Cardiac fibroblast (primary cell): Measurements from ENCODE around the gene PSAT1.
A peak's percentile ranks its signal among the peaks of the same experiment; 100 is the strongest.
"Not testable (repeated sequence)": the region's sequence is repeated elsewhere in the genome, so short reads cannot be mapped to it uniquely, and the experiment has no call there.

Experiments used
- DNase-seq, 2 donors: peaks; one replicate each; pipeline versions ENCODE4 v3.0.0 to v3.0.0-alpha.2; 2010; ENCODE audit warnings: low read depth in 2 of 2
- H3K4me3 ChIP-seq, 2 donors: replicated peaks in 1 of 2; 1 replicate in 1 of 2; 2 replicates in 1 of 2; pipeline ENCODE4 v1.5.1; 2011; ENCODE audit warnings: low read depth in 2 of 2, low read length in 2 of 2, mild to moderate bottlenecking in 2 of 2, moderate library complexity in 1 of 2
- TF ChIP-seq, protein P1 (sequence below): IDR thresholded peaks from one replicate; pipeline ENCODE4 v1.5.1; 2011; ENCODE audit warnings: low read depth, mild to moderate bottlenecking, low read length, inconsistent platforms

PSAT1 gene

DNA sequence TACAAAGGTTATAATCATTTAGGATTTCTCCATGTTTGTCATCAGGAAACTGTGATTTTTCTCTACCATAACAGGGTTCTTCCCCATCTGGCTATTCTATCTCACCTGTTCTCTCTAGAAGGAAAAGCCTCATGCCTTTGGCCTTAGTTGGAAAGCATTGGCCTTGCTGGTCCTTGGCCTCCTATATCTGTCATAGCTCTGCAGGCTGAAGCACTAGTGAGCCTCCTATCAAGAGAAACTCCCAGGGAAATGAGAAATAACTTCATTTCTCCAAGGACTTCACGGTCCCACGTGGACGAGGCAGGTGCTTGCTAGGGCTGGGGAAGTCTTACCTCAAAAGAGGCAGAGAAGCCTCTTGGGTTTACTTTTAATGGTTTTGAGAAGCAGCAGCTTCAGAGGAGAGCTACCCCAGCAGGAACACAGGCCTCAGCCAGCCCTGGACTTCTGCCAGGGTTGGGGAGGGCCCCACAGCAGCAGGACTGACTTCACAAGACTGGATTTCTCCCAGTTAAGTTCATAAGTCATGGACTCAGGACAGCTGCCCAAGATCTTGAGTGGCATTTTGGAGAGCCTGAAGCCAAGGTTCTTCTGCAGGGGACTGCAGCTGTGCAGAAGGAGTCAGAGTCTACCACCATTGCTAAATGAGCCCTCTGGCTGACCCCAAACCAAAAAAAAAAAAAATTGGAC lies 15.8 kb upstream of the PSAT1 start:
- peak; percentile 74 to 98 for DNase-seq
- TF ChIP-seq, protein P1, sequence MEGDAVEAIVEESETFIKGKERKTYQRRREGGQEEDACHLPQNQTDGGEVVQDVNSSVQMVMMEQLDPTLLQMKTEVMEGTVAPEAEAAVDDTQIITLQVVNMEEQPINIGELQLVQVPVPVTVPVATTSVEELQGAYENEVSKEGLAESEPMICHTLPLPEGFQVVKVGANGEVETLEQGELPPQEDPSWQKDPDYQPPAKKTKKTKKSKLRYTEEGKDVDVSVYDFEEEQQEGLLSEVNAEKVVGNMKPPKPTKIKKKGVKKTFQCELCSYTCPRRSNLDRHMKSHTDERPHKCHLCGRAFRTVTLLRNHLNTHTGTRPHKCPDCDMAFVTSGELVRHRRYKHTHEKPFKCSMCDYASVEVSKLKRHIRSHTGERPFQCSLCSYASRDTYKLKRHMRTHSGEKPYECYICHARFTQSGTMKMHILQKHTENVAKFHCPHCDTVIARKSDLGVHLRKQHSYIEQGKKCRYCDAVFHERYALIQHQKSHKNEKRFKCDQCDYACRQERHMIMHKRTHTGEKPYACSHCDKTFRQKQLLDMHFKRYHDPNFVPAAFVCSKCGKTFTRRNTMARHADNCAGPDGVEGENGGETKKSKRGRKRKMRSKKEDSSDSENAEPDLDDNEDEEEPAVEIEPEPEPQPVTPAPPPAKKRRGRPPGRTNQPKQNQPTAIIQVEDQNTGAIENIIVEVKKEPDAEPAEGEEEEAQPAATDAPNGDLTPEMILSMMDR: no peak
- H3K4me3 ChIP-seq: no peak overlapping the region

DNA sequence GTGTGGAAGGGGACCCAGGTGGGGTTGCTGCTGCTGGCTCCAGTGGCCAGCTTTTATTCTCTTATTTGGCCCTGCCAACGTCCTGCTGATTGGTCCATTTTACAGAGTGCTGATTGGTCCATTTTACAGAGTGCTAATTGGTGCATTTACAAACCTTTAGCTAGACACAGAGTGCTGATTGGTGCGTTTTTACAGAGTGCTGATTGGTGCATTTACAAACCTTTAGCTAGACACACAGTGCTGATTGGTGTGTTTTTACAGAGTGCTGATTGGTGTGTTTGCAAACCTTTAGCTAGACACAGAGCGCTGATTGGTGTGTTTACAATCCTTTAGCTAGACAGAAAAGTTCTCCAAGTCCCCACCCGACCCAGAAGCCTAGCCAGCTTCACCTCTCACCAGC lies 12.7 kb upstream of the PSAT1 start:
- DNase-seq, H3K4me3 ChIP-seq: not testable (repeated sequence)

DNA sequence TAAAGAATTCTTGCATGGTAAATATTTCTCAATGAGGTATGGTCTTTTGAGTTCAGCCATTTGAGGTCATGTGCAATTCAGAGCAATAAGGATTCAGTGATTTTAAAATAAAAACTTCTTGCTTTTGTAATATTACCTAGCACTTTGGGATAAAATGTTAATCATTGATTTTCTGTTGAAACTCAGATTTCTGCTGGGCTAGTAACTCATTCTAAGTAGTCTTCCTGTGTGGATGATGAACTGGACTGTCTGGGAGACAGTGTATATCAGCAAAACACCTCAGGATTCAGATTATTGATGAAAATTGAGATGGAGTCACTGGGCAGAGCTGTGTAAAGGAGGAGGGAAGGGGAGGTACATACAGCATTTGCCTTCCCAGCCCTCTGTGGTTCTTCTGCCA lies 10.8 kb upstream of the PSAT1 start:
- TF ChIP-seq, protein P1: no peak
- no peak for DNase-seq
- H3K4me3 ChIP-seq: no peak overlapping the region

DNA sequence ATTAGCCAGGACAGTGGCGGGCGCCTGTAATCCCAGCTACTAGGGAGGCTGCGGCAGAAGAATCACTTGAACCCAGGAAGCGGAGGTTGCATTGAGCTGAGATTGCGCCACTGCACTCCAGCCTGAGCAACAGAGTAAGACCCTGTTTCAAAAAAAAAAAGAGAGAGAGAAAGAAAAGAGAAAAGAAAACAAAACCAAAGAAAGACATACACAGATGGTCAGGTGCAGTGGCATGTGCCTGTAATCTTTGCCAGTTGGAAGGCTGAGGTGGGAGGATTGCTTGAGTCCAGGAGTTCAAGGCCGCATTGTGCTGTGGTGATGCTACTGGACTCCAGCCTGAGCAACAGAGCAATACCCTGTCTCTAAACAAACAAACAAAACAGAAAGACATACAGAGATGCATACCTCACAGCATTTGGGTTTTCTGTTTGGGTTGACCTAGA lies 10.0 kb upstream of the PSAT1 start:
- no peak overlapping the region for H3K4me3 ChIP-seq

DNA sequence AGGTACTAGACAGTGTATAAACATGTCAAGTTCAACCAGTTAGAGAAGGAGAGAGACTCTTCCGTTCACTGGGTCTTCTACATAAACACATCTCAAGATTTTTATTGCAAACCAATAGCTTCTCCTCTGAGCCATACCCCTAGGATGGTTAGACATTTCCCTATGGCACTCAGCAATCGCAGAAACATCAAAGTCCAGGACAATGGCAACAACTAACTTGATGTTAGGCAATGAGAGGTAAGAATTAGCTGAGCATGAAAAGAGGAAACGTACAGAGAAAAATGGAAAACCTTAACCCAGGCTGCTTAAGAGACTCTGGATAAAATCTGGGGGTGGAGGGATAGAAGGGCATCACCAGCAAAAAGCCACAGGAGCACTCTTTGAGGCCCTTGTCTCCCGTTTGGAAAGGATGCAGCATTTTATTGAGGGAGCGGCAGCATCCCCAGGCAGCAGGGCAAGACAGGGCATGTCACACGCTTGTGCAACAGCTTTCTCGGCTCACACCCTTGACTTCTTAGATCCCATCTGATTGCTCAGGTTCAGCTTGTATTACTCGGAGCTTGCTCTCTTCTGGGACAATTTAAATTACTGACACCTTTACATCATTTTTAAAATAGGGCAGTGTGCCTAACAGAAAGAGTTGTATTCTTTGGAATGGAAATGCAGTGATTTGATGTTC lies 8.6 kb upstream of the PSAT1 start:
- TF ChIP-seq, protein P1: no peak
- DNase-seq: no peak
- H3K4me3 ChIP-seq: no peak overlapping the region

More for the DNA sequence above, 10.0 kb upstream of the PSAT1 start:
- TF ChIP-seq, protein P1: no peak
- no peak for DNase-seq

DNA sequence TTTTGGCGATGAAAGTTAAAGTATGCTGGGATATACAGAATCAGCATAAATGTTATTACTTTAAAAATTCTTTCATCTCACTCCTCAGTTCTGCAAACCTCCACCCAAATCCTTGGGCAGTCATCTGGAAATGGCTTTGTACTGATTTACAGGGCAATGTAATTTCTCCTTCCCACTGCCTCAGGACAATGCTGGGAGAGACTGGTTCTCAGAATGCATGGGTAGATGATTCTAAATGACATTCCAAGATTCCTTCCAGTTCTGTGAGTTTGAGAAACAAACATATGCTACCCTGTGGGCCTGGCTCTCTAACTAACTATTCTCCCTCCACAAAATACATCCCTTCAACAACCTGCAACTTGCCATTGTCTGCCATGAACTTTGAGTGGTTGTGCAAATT lies 7.5 kb upstream of the PSAT1 start:
- no peak for DNase-seq
- H3K4me3 ChIP-seq: no peak overlapping the region
- TF ChIP-seq, protein P1: no peak

DNA sequence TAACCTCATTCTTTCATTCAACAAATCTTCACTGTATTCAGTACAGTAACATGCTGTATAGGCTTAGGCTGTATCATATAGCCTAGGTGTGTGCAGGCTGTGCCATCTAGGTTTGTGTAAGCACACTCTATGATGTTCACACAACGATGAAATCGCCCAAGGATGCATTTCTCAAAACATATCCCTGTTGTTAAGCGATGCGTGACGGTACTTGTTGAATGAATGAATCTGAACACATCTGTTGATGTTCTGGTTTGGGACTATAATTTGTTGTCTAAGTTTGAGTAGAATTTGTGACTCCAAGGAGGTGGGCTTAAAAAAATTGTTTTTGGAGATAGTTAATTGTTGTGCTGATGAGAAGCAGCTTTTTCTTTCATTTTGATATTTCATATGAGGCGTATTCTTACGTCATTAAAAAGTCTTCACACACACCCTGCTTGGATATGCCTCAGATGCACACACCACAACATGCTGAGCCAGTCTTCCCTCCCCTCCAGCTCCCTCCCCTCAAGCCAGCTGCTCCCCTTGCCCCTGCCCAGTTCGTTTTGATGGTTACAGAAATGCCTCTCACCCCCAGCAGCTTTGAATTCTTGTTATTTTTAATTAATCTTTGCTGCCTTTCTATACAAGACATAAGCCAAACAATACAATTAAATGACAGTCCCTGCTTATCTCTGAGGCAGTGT lies 5.5 kb upstream of the PSAT1 start:
- DNase-seq: no peak
- TF ChIP-seq, protein P1: no peak
- no peak overlapping the region for H3K4me3 ChIP-seq
